NCI-H446 (cell line): ENCODE results near the gene GALNT4.

ENCODE experiments used
- DNase-seq, 2 experiments: peaks; one replicate each; lab custom pipeline; 2025; lab: John Stamatoyannopoulos, UW

GALNT4 gene

DNA sequence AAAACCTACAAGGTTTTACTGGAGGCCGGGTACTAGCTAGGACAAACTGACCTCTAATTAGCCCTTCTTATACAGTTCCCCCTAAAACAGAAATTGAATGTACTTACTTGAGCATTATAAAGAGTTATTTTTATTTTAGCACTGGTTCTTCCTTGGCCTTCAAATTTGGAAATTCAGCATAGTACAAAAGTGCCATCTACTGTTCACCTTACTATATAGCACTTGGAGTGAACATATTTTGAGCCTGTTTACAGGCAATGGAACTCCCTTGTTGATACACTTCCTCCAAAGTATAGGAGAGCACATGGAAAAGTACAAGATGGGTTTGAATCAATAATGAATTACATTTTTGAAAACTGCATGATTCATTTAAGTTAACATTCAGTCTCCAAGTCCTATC lies 5.1 kb upstream of the GALNT4 start:
- DNase-seq: peak in 1 of 2 experiments; percentile 58

DNA sequence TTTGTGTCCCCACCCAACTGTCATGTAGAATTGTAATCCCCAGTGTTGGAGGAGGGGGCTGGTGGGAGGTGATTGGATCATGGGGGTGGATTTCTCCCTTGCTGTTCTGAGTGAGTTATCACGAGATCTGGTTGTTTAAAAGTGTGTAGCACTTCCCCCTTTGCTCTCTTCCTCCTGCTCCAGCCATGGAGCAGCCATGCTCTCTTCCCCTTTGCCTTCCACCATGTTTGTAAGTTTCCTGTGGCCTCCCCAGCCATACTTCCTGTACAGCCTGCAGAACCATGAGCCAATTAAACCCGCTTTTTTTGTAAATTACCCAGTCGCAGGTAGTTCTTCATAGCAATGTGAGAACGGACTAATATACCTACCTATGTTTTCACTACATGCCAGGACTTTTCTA lies 3.8 kb upstream of the GALNT4 start:
- no peak for DNase-seq

DNA sequence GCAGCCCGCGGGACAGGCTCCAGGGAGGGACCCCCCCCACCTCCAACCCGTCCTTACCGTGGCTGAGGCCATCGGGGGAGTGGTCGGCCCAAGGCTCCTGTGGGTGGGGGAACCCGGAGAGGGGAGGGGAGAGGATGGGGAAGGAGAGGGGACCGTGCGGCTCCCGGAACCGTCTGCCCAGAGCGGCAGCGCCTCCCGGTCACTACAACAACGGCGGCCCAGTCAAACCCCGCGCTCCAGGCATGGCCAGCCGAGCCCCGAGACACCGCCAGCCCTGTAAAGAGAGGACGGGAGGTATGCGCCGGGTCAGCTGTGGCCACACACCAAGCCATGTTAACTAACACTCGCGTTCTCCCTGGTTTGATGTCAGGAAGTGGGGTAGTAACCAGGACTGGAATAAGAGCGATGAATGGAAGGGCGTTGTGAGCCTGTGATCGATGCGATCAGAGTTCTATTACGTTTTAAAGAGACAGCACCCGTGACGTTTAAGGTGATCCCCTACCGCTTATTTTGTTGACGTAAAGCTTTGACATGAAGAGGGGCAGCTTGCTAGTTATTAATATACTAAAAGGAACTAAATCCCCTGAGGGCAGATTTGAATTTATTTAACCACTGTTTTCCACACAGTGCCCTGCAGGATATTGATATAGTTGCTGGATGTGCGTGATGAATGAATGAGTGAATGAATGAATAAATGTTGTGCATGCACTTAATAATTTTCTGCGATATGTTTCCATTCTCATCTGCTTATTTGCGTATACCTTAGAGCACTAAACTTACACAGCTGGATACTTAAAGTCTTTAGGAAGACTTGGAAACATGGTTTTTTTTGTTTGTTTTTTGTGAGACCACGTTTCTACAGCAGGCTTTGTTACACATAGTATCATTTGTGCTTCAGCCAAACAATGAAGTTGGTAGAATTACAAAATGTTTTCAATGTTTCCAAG lies 1.5 kb upstream of the GALNT4 start, which contains the start of gene POC1B:
POC1B (minus strand) TSS at position 224 of the 947 bp plus-strand sequence; CDS start at position 72, 152 bp downstream.
- DNase-seq: peak; percentile 59 to 88

DNA sequence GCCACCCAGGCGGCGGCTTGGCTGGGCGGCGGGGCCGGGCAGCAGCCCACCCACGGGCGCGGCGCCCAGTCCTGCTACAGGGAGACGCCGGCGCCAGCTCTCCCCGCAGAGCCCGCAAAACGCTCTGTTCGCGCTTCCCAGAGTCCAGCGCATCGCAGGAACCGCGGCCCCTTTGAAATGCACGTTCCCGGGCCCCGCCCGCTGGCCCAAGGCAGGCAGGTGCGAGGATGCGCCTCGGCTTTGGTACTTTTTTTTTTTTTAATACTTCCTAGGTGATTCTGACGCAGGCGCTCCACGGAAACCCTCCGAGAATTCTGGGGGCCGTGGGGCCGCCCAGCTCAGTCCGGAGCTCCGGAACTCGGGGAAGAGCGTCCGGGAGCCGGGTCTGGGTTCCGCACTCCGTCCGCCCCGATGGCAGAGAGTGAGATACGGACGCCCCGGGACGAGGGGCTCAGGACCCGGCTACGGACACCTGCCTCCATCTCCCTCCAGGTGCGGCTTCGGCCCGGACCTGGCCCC lies 768 bp upstream of the GALNT4 start:
- DNase-seq: no peak

DNA sequence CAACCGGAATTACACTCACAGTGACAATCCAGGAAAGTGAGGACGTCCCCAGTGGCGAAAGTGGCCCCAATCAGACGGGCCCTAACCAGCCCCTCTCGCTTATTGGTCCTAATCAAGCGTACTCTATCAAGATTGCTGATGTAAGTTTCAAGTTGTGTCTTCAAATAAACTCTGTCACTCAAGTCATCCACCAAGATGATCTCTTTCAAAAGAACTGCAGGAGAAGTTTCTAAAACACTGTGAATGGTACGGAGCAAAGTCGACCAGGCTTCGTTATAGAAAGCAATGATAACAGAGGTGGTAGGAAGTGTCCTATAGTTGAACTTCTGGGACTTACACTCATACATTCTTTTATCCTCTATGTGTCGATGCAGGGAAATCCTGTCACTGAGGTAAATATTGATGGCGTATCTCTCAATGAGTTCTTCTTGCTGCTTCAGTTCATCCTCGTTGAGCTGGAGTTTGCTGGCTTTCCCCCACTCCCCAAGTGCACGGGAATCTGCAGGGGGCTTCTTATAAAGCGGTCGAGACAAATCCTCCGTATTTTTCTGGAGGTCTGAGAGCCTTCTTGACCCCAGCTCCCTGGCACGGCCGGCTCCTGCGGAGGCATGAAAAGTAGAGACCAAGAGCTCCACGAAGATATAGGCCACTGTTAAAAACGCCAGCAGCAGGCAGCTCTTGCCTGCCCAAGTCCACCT lies 604 bp downstream of the GALNT4 start:
- DNase-seq: no peak

DNA sequence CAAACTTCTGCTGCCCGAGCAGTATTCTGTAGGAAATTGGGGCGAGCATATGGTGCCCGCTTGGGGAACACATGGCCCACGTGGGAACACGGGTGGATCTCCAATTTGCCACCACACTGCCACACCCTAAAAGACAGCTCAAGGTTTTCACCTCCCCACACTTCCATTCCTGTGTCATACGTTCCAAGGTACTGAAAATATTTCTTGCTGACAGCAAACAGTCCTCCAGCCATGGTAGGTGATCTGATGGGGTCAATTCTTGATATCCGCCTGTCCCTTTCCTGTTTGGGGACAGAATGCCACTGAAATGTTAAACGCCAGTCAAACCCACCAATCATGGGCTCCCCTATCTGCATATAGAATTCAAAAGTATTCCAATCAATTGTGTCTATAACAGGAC lies 1.2 kb downstream of the GALNT4 start:
- DNase-seq: no peak

DNA sequence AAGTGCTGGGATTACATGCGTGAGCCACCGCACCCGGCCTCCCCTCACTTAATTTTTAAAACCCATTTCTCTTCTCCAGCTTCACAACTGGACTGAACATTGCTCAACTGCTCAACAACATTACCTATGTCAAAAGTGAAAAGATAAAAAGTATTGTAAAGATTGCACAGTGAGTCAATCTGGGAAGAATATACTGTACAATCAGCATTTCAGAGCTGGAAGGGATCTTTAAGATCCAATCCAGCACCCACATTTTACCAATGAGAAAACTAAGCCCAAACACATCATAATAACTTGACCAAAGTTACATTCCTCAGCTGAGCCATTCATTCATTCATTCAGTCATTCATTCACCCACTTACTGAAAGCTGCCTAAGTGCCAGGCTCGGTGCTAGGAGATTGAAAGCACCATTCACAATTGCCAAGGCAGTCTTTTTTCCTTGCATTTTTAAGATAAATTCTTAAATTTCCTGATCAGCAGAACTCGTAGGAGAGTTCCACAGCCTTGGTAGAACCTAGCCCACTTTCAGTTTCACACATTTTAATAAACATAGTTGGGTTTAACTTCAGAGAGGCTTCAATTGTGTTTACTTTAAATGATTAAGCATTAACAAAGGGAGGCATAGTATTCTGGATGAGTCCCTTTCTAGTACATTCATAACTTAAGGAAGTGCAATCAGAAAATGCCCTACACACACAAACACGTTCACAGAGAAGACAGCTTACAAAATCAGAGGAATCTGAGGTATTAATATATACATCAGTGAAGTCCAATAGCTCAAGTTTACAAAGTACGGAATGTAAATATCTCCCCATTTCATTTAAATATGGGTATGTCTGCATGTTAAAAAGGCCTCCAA lies 3.0 kb downstream of the GALNT4 start:
- no peak for DNase-seq

DNA sequence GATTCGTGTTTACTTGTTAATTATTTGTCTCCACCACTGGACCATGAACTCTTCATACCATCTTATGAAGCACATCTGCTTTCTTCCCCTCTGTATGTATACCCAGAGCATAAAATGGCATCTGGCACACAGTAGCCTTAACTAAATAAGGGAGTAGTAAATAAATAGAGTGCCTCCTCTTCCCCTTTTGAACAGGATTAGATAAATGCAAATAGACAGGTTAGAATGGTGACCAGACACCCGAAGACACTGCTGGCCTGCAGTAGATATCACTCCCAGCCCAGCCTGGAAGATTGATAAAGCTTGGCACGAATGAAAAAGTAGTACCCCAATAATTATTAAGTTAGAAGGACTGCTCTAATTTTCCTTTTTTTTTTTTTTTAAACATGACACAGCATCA lies 6.9 kb downstream of the GALNT4 start:
- DNase-seq: no peak

DNA sequence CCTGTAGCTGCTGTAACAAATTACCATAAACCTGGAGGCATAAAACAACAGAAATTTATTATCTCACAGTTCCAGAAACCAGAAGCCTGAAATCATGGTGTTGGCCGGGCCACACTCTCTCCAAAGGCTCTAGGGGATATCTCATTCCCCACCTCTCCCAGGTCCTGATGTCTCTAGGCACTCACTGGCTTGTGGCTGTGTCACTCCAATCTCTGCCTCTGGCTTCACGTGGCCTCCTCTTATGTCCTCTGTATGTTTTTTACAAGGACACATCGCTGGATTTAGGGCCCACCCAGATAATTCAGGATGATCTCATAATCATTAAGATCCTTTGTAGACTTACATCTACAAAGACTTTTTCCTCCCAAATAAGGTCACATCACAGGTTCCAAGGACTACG lies 8.0 kb downstream of the GALNT4 start:
- DNase-seq: no peak

DNA sequence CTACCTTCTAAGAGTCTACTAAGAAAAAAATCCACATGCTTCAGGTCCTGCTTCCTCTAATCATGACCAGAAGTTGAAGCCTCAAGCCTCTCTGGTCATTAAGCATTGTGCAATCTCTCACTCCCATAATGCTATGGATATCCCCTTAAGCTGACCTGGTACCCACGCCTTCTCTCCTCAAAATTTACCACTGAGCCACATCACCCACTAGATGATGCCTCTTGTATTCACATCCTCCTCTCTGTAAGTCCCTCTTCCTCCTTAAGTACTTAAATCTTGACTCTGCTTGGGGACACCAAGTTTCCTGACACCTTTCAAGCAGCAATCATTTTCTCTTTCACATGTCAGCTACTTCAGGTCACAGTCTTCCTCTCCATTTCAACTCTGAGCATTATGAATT lies 9.8 kb downstream of the GALNT4 start:
- no peak for DNase-seq

DNA sequence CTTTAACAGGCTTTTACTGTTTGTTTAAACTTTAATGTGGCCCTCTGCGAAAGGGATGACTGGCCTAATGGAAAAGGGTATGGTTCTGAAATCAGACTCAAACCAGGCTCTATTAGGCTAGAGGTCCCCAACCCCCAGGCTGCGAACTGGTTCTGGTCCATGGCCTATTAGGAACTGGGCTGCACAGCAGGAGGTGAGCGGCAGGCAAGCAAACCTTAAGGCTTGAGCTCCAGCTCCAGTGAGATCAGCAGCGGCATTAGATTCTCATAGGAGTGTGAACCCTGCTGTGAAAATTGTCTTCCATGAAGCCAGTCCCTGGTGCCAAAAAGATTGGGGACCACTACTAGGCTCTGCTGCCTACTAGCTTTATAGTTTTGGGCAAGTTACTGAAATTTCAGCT lies 11.1 kb downstream of the GALNT4 start:
- DNase-seq: no peak

DNA sequence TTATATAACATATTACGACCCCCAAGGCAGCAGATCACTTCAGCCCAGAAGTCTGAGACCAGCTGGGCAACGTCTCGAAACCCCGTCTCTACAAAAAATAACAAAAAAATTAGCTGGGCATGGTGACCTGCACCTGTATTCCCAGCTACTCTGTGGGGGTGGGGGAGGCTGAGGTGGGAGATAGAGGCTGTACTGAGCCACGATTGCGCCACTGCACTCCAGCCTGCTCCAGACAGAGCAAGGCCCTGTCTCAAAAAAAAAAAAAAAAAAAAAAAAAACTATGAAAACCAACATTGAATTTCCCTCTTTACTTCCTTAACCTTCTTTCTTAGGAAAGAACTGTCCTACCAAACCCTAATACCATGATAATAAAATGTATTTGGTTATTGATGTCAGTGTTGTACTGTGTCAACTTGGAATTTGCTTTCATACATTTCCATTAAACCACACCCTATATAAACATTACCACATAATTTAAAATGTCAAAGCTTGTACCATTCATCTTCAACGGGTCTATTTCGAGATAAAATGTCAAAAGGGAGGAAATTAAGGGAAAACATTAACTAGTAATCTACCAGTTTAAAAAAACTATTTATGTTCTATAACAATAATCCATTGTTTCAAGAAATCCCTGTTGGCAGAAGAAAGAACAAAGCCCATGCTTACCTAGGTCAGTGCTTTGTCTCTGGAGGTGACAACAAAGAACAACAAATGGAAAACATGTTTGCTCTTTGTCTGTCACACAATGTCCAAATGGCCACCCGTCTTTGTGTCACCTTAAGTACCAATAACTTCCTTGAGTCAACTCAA lies 17.4 kb downstream of the GALNT4 start:
- no peak for DNase-seq

DNA sequence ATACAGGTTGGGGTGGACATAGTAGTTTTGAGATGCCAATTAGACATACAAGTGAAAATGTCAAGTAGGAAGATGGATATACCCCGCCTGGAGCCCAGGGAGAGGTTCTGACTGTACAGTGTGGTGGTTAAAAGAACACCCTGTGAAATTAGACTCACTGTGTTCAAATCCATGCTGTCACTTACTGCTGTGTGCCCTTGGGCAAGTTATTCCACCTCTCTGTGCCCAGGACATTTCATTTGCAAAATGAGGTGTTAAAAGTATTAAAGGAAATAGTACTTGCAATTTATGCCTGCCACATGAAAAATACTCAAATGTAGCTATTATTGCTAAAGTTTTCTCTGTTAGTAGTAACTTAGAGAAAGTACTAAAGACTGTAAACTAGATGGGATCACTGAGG lies 18.5 kb downstream of the GALNT4 start:
- no peak for DNase-seq

DNA sequence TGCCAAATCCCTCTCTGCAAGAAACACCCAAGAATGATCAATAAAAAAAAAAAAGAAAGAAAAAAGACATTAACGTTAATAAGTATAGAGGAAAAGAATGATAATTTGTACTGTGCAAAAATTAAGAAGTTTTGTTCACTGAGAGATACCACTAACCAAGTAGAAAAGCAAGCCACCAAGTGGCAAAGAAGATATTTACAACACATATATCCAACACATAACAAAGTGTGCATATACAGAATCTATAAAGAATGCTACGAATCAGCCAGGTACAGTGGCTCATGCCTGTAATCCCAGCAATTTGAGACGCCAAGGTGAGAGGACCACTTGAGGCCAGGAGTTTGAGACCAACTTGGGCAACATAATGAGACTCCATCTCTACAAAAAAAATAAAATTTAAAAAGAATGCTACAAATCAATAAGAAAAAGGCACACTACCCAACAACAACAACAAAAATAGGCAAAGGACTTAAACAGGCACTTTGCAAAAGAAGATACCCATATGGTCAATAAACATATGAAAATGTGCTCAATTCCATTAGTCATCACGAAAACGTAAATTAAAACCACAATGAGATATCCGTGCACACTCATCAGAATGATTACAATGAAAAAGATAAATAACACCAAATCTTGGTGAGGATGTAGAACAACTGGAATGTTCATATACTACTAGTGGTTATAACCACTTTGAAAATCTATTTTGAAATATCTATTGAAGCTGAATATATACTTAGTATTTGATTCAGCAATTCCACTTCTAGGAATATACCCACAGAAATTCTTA lies 19.8 kb downstream of the GALNT4 start:
- no peak for DNase-seq

DNA sequence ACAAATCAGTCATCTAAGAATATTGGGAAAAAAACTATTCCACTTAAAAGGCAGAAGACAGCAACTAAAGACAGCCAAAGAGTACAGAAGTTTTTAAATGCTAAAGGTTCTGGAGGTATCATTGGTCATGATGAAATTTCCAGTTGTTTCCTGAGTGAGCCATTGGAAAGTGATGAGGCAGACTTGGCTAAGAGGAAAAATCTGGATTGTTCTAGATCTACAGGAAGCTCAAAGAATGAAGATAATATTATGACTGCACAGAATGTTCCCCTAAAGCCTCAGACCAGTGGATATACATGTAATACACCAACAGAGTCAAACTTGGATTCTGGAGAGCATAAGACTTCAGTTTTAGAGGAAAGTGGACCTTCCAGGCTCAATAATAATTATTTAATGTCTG lies 22.8 kb downstream of the GALNT4 start:
- no peak for DNase-seq

DNA sequence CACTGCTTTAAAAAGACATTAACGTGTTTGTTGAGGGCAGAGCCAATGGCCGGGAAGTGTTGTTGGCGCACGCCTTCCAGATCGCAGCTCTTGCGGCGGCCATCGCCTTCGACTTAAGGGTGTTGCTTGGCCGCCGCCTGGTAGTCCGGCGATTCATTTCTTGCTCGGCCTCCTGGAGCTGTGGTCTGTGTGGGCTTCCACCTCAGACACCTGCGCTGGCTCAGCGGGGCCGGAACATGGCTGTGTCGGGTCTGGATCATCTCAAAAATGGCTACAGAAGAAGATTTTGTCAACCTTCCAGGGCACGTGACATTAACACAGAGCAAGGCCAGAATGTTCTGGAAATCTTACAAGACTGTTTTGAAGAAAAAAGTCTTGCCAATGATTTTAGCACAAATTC lies 24.7 kb downstream of the GALNT4 start:
- no peak for DNase-seq

DNA sequence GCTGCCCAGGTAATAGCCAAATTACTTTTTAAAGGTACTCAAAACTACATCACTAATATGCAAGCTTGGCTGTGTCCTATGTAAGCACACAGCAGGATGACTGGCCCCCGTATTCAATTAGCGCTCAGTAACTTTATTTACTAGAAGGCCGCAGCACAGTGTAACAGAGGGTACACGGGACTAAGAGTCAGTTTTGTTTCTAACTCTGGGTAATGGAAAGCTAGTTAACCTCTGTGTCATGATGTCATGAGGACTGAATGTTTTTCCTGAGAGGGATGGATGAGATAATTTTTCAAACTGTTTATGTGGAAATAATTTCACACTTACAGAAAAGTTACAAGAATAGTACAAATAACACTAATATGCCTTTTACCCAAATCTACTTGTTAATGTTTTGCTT lies 27.1 kb downstream of the GALNT4 start:
- no peak for DNase-seq

DNA sequence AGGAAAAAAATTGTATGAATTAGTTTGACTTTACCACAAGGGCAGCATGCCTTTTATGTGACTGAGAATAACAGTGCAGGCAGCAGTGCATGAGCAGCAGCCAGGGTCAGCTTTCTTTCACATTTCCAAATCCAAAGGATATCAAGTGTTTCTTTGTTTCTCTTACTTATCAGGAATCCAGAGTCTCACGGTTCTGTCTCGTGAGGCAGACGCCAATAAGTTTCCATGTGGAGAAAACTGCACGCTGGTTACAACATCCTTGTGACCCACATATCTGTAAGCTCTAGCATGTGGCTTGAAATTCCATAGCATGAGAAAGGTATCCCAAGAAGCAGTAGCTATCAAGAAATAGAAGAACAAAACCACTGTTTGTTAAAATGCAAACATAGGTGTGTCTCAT lies 27.6 kb downstream of the GALNT4 start:
- no peak for DNase-seq

DNA sequence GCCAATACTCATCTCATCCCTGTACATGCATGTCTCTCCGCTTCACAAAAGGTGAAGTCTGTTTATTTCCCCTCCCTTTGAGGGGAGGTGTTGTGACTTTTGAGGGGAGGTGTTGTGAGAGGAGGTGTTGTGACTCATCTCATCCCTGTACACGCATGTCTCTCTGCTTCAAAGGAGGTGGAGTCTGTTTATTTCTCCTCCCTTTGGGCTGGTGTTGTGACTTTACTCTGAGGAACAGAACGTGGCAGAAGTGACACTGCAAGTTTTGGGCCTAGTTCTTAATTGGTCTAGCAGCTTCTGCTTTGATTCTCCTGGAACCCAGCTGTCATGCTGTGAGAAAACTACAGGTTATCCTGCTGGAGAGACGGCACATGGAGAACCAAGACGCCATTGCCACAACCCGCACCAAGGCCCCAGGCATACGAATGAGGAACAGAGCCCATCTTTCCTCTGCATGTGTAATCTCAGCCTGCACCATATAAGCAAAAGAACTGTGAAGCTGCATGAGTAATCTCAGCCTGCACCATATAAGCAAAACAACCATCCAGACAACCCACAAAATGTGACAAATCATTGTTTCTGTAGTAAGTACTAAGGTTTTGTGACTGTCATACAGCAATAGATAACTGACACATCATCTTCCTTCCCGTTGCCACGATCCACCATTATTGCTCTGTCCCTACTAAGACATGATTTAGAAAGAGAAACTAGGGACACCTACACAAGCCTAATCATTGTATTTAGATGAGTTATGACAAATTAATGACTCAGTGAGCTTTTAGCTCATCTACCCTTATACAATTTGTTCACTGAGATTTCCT lies 30.0 kb downstream of the GALNT4 start:
- no peak for DNase-seq
